ENCODE measurements around the gene MYCT1.
"Not testable (repeated sequence)": the region's sequence is repeated elsewhere in the genome, so short reads cannot be mapped to it uniquely, and the experiment has no call there.

Gene MYCT1

GRCh38 chr6:152680151-152680550 is 17.5 kb upstream of the MYCT1 start:
- TF ChIP-seq CTCF (IDR thresholded peaks at IDR 0.05) = no peak
- no peak overlapping the region for H3K27ac ChIP-seq

- TF ChIP-seq CTCF (IDR thresholded peaks at IDR 0.05) = no peak
- no peak for TF ChIP-seq ZFX (IDR thresholded peaks at IDR 0.05; ENCODE audit: borderline replicate concordance)
- H3K27ac ChIP-seq = no peak overlapping the region
Measured at GRCh38 chr6:152680879-152681517, 16.7 kb upstream of the MYCT1 start.

GRCh38 chr6:152682141-152682540 is 15.6 kb upstream of the MYCT1 start:
- TF ChIP-seq ZFX (IDR thresholded peaks at IDR 0.05; ENCODE audit: borderline replicate concordance) (no peak), CTCF (IDR thresholded peaks at IDR 0.05) (no peak)
- no peak overlapping the region for H3K27ac ChIP-seq

GRCh38 chr6:152682935-152683334 is 14.8 kb upstream of the MYCT1 start:
- H3K27ac ChIP-seq = not testable (repeated sequence)

- TF ChIP-seq ZFX (IDR thresholded peaks at IDR 0.05; ENCODE audit: borderline replicate concordance) (no peak), CTCF (IDR thresholded peaks at IDR 0.05) (no peak)
- no peak overlapping the region for H3K27ac ChIP-seq
Measured at GRCh38 chr6:152685819-152686218, 11.9 kb upstream of the MYCT1 start.

- TF ChIP-seq CTCF (IDR thresholded peaks at IDR 0.05) (no peak), ZFX (IDR thresholded peaks at IDR 0.05; ENCODE audit: borderline replicate concordance) (no peak)
- no peak overlapping the region for H3K27ac ChIP-seq
Measured at GRCh38 chr6:152695372-152696045, 2.2 kb upstream of the MYCT1 start.

- TF ChIP-seq ZFX (IDR thresholded peaks at IDR 0.05; ENCODE audit: borderline replicate concordance) (no peak), CTCF (IDR thresholded peaks at IDR 0.05) (no peak)
- no peak overlapping the region for H3K27ac ChIP-seq
Measured at GRCh38 chr6:152696522-152696921, 1.2 kb upstream of the MYCT1 start.

GRCh38 chr6:152698692-152699091 is 995 bp downstream of the MYCT1 start:
- H3K27ac ChIP-seq = no peak overlapping the region
- no peak for TF ChIP-seq CTCF (IDR thresholded peaks at IDR 0.05)
- TF ChIP-seq ZFX (IDR thresholded peaks at IDR 0.05; ENCODE audit: borderline replicate concordance) = no peak

All from 22Rv1 (cell line).